Sigmoid colon (tissue), 4 donors: ENCODE measurements around the gene NHEJ1.

Experiments
- EP300 ChIP-seq, 4 donors: sonication (generic); formaldehyde crosslinking; IDR thresholded peaks; one replicate each; pipeline ENCODE4 v1.6.1; 2017; ENCODE audit warnings: antibody characterized with exemption in 4 of 4
- POLR2A ChIP-seq, 2 donors: fragments of 450-650 bp; IDR thresholded peaks; one replicate each; pipeline ENCODE4 v1.6.1; 2016; ENCODE audit warnings: antibody characterized with exemption in 2 of 2, mild to moderate bottlenecking in 2 of 2, moderate library complexity in 2 of 2
- POLR2AphosphoS5 ChIP-seq, 4 donors: sonication (generic); formaldehyde crosslinking; IDR thresholded peaks; one replicate each; pipeline ENCODE4 v1.6.1; 2017; ENCODE audit warnings: antibody characterized with exemption in 4 of 4
- TF ChIP-seq, protein P1 (sequence below), 4 experiments: fragments of 450-650 bp in 3 of 4; fragments of 200-600 bp in 1 of 4; IDR thresholded peaks; one replicate each; pipeline ENCODE4 v1.5.1; 2016 to 2019; ENCODE audit warnings: antibody characterized with exemption in 4 of 4, mild to moderate bottlenecking in 3 of 4, moderate library complexity in 2 of 4

DNA sequence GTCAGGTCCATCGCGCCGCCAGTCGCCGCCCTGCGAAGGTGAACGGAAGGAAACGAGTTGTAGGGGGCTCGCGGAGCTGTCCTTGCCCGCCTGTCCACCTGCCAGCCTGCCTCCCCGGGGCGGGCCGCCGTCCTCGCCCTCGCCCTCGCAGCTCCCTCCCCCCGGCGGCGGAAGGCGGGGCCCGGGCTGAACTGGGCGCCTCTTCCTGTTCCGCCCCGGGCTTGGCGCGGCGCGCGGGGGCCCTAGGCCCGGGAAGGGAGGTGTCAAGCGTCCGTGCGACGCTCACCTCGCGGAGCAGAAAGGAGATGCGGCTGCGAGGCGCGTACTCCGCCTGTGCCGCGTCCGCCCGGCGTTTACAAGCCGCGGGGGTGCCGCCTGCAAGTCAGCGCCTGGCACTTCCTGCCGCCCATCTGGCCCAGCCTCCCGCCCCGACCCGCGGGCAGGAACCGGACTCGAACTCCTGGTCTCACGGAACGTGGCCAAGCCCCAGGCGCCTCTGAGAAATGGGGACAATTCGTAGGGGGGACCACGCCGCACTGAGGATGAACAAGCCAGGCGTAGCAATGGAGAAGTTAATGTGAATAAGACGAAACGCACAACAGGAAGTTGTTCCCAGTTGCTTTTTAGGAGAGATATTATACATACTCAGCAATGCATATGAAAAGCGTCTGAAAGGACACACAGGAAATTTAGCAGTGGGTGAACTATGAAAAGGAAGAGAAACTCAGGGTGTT, 16.4 kb upstream of the NHEJ1 start, which contains the start of gene CNPPD1:
- TF ChIP-seq, protein P1, sequence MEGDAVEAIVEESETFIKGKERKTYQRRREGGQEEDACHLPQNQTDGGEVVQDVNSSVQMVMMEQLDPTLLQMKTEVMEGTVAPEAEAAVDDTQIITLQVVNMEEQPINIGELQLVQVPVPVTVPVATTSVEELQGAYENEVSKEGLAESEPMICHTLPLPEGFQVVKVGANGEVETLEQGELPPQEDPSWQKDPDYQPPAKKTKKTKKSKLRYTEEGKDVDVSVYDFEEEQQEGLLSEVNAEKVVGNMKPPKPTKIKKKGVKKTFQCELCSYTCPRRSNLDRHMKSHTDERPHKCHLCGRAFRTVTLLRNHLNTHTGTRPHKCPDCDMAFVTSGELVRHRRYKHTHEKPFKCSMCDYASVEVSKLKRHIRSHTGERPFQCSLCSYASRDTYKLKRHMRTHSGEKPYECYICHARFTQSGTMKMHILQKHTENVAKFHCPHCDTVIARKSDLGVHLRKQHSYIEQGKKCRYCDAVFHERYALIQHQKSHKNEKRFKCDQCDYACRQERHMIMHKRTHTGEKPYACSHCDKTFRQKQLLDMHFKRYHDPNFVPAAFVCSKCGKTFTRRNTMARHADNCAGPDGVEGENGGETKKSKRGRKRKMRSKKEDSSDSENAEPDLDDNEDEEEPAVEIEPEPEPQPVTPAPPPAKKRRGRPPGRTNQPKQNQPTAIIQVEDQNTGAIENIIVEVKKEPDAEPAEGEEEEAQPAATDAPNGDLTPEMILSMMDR (IDR thresholded peaks at IDR 0.05) = no peak
- TF ChIP-seq POLR2A (IDR thresholded peaks at IDR 0.05) (peak; percentile 89 to 95), POLR2AphosphoS5 (IDR thresholded peaks at IDR 0.05) (peak; percentile 93 to 99 (median 97)), EP300 (IDR thresholded peaks at IDR 0.05) (no peak)
